ENCODE data around the gene LY6G6D.

The LY6G6D gene

GRCh38 chr6:31719001-31719400 is 3.9 kb downstream of the LY6G6D start:
- no peak for DNase-seq (ENCODE audit: low spot score)

GRCh38 chr6:31720196-31720770 is 5.1 kb downstream of the LY6G6D start:
- DNase-seq (ENCODE audit: low spot score): no peak

GRCh38 chr6:31721351-31722020 is 6.3 kb downstream of the LY6G6D start, which contains the start of gene LY6G6C:
LY6G6C (minus strand) TSS chr6:31721746; CDS start chr6:31721679, 67 bp downstream.
- DNase-seq (ENCODE audit: low spot score): no peak

GRCh38 chr6:31722173-31722572 is 7.0 kb downstream of the LY6G6D start:
- DNase-seq (ENCODE audit: low spot score): no peak

GRCh38 chr6:31723245-31723979 is 8.3 kb downstream of the LY6G6D start, which contains the start of gene MPIG6B:
MPIG6B (plus strand) TSS chr6:31723373; CDS start chr6:31723384, 11 bp downstream.
- no peak for DNase-seq (ENCODE audit: low spot score)

- no peak for DNase-seq (ENCODE audit: low spot score)
Observed at GRCh38 chr6:31723980-31724691, 9.0 kb downstream of the LY6G6D start.

- no peak for DNase-seq (ENCODE audit: low spot score)
Observed at GRCh38 chr6:31725502-31726350, 10.6 kb downstream of the LY6G6D start.

- DNase-seq (ENCODE audit: low spot score): no peak
Observed at GRCh38 chr6:31727034-31727716, 12.0 kb downstream of the LY6G6D start.

- DNase-seq (ENCODE audit: low spot score): no peak
Observed at GRCh38 chr6:31727717-31728671, 12.8 kb downstream of the LY6G6D start.

- DNase-seq (ENCODE audit: low spot score): no peak
Observed at GRCh38 chr6:31728767-31729514, 13.8 kb downstream of the LY6G6D start, which contains the start of gene DDAH2. DDAH2 (minus strand) TSS chr6:31729299; CDS start chr6:31729161, 138 bp downstream.

- DNase-seq (ENCODE audit: low spot score): peak; percentile 81
Observed at GRCh38 chr6:31729515-31729978, 14.4 kb downstream of the LY6G6D start.

GRCh38 chr6:31729979-31730630 is 15.0 kb downstream of the LY6G6D start:
- DNase-seq (ENCODE audit: low spot score): peak; percentile 69

GRCh38 chr6:31730631-31731086 is 15.5 kb downstream of the LY6G6D start:
- DNase-seq (ENCODE audit: low spot score): no peak

- DNase-seq (ENCODE audit: low spot score): no peak
Observed at GRCh38 chr6:31732029-31732428, 16.9 kb downstream of the LY6G6D start.

- DNase-seq (ENCODE audit: low spot score): no peak
Observed at GRCh38 chr6:31733734-31734133, 18.6 kb downstream of the LY6G6D start.

GRCh38 chr6:31734247-31734820 is 19.2 kb downstream of the LY6G6D start:
- DNase-seq (ENCODE audit: low spot score): no peak

GRCh38 chr6:31734821-31735406 is 19.8 kb downstream of the LY6G6D start:
- DNase-seq (ENCODE audit: low spot score): peak; percentile 25

All from pons (tissue), 1 donor.